Mesothelial cell of epicardium (in vitro differentiated cells): ENCODE results near the gene ARHGAP25. TPM values are rescaled to one million over a fixed set of nuclear protein-coding genes. Genes with fewer than 3 reads are reported as not detected.

Source experiments
- DNase-seq, 2 experiments: peaks; one replicate each; pipeline ENCODE4 v3.0.0; 2021; ENCODE audit warnings: low spot score in 2 of 2; ENCODE audit not compliant: unreplicated experiment in 2 of 2
- H3K27ac Mint-ChIP-seq: 2 replicates; pipeline ENCODE4 v1.8.0; 2021; ENCODE audit warnings: mixed read lengths
- H3K27me3 Mint-ChIP-seq: 2 replicates; pipeline ENCODE4 v1.8.0; 2021; ENCODE audit warnings: low read depth, mixed read lengths
- H3K36me3 Mint-ChIP-seq: 2 replicates; pipeline ENCODE4 v1.8.0; 2021; ENCODE audit warnings: mixed read lengths
- H3K4me1 Mint-ChIP-seq: 2 replicates; pipeline ENCODE4 v1.8.0; 2021; ENCODE audit warnings: mixed read lengths
- H3K4me3 Mint-ChIP-seq: 2 replicates; pipeline ENCODE4 v1.8.0; 2021; ENCODE audit warnings: mild to moderate bottlenecking, moderate library complexity, mixed read lengths
- H3K9me3 Mint-ChIP-seq: 2 replicates; pipeline ENCODE4 v1.8.0; 2021; ENCODE audit warnings: mixed read lengths
- total RNA-seq: library from RNA; stranded (reverse); gene quantifications from 3 replicates; pipeline ENCODE4 v1.2.1, GENCODE V29; 2021
- TF ChIP-seq, protein P1 (sequence below): fragments of 200-600 bp; sonication (generic); IDR thresholded peaks from one replicate; pipeline ENCODE4 v1.5.0; 2021; ENCODE audit warnings: antibody characterized with exemption; ENCODE audit not compliant: unreplicated experiment

ARHGAP25 gene
- total RNA-seq, 1 donor from 2014 or later, result 1.4 TPM

DNA sequence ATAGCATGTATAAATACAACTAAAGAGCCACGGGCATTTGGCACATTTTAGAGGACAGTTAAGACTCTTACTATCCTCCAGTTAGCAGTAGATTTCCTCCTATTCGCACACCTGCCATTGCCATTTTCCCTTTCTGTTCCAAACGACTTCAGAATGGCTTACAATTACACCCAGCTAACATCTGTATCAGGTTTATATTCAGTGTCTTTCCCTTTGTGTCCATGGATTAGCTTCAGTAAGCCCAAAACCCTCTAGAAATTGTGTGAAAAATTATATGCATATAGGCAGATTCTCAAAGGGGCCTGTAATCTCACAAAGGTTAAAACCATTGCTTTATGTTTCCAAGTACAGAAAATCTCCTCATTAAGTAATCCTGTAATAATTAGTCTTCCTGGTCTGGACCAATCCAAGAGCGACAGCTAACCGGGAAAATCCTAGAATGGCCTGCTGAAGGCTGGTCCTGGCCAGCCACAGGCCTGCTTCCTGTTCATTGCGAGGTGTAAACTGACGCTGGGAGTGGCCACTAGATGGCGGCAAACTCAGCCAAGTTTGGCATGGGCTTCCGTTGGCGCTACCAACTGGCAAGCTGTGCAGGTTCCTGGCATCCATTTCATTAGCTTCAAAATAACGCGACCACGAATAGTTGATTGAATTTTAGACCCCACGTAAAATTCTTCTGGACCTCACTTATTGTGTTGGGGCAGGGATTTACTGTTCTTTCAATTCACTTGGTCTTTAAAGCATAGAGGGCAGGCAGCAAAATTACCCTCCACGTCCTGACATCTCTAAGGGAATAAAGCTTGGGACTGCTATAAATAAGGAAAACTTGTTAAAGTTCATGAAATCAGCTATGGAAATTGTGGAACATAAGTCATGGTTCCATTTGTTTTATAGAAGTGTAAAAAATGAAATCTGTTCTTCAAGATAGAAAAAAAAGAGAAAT, 17.1 kb downstream of the ARHGAP25 start:
- H3K36me3 Mint-ChIP-seq, result peaks cover 3% of the 10 kb centered on the region
- no peak overlapping the region for H3K4me3 Mint-ChIP-seq
- H3K4me1 Mint-ChIP-seq, result peaks cover 10% of the 10 kb centered on the region
- H3K27ac Mint-ChIP-seq, result no peak overlapping the region
- no peaks in the 10 kb centered on the region for H3K27me3 Mint-ChIP-seq
- peak; percentile 74 to 92 for DNase-seq
- TF ChIP-seq, protein P1, sequence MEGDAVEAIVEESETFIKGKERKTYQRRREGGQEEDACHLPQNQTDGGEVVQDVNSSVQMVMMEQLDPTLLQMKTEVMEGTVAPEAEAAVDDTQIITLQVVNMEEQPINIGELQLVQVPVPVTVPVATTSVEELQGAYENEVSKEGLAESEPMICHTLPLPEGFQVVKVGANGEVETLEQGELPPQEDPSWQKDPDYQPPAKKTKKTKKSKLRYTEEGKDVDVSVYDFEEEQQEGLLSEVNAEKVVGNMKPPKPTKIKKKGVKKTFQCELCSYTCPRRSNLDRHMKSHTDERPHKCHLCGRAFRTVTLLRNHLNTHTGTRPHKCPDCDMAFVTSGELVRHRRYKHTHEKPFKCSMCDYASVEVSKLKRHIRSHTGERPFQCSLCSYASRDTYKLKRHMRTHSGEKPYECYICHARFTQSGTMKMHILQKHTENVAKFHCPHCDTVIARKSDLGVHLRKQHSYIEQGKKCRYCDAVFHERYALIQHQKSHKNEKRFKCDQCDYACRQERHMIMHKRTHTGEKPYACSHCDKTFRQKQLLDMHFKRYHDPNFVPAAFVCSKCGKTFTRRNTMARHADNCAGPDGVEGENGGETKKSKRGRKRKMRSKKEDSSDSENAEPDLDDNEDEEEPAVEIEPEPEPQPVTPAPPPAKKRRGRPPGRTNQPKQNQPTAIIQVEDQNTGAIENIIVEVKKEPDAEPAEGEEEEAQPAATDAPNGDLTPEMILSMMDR, result peak; percentile 94
- peaks cover 4% of the 10 kb centered on the region for H3K9me3 Mint-ChIP-seq

- Mint-ChIP-seq H3K27me3 (peaks cover 3% of the 10 kb centered on the region), H3K9me3 (peaks cover 19% of the 10 kb centered on the region), H3K4me3 (no peak overlapping the region), H3K4me1 (peaks cover 10% of the 10 kb centered on the region), H3K36me3 (peaks cover 10% of the 10 kb centered on the region), H3K27ac (no peak overlapping the region)
- DNase-seq, result peak in 1 of 2 experiments; percentile 6
- TF ChIP-seq, protein P1, result no peak
Observed at GRCh38 chr2:68753318-68753717, 18.7 kb downstream of the ARHGAP25 start.

DNA sequence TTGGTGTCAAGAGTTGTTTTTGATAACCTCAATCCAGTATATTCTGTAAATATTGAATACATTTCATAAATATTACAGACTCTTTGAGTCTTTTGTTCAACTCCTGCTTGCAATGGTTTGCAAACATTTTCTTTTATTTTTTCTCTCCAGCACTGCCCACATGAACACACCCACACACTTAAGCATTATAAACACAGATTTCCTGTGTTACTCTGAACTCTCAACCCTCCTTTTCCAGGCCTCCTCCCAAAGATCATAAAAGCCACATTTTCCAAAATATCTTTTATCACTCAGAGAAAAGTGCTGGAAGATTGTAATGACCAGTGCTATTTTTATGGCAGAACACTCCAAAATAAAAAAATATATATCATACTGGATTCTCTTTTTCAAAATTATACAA, 20.5 kb downstream of the ARHGAP25 start:
- TF ChIP-seq, protein P1, result no peak
- DNase-seq, result no peak
- Mint-ChIP-seq H3K4me3 (no peak overlapping the region), H3K9me3 (peaks cover 27% of the 10 kb centered on the region), H3K36me3 (peaks cover 10% of the 10 kb centered on the region), H3K27ac (peak overlapping the region; percentile 19), H3K27me3 (peaks cover 13% of the 10 kb centered on the region), H3K4me1 (peaks cover 10% of the 10 kb centered on the region)

- TF ChIP-seq, protein P1, result no peak
- Mint-ChIP-seq H3K4me1 (peaks cover 10% of the 10 kb centered on the region), H3K27me3 (peaks cover 13% of the 10 kb centered on the region), H3K27ac (no peak overlapping the region), H3K4me3 (no peak overlapping the region), H3K36me3 (peaks cover 10% of the 10 kb centered on the region), H3K9me3 (peaks cover 27% of the 10 kb centered on the region)
- peak in 1 of 2 experiments; percentile 6 for DNase-seq
Observed at GRCh38 chr2:68756178-68756577, 21.6 kb downstream of the ARHGAP25 start.

DNA sequence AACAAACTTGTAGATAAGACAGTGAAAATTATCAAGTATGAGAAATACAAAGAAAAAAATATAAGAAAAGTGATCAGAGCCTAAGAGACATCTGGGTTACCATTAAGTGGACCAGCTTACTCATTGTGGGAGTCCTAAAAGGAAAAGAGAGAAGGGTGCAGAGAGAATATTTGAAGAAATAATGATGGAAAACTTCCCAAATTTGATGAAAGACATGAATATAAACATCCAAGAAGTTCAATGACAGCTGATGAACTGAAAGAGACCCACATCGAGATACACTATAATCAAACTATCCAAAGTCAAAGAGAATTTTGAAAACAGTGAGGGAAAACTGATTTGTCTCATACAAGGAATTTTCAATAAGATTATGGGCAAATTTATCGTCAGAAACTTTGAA, 22.5 kb downstream of the ARHGAP25 start:
- peaks cover 13% of the 10 kb centered on the region for H3K4me1 Mint-ChIP-seq
- TF ChIP-seq, protein P1, result no peak
- H3K27ac Mint-ChIP-seq, result no peak overlapping the region
- H3K9me3 Mint-ChIP-seq, result peaks cover 27% of the 10 kb centered on the region
- no peak for DNase-seq
- H3K36me3 Mint-ChIP-seq, result peaks cover 10% of the 10 kb centered on the region
- peaks cover 13% of the 10 kb centered on the region for H3K27me3 Mint-ChIP-seq
- H3K4me3 Mint-ChIP-seq, result no peak overlapping the region
